ENCODE data around the gene KCNA10.

GRCh38 chr1:110483308-110483685, 35.7 kb downstream of the KCNA10 start:
- TF ChIP-seq EZH2 (IDR thresholded peaks at IDR 0.05; ENCODE audit: low read length, missing control alignments): no peak
- TF ChIP-seq, protein P1, sequence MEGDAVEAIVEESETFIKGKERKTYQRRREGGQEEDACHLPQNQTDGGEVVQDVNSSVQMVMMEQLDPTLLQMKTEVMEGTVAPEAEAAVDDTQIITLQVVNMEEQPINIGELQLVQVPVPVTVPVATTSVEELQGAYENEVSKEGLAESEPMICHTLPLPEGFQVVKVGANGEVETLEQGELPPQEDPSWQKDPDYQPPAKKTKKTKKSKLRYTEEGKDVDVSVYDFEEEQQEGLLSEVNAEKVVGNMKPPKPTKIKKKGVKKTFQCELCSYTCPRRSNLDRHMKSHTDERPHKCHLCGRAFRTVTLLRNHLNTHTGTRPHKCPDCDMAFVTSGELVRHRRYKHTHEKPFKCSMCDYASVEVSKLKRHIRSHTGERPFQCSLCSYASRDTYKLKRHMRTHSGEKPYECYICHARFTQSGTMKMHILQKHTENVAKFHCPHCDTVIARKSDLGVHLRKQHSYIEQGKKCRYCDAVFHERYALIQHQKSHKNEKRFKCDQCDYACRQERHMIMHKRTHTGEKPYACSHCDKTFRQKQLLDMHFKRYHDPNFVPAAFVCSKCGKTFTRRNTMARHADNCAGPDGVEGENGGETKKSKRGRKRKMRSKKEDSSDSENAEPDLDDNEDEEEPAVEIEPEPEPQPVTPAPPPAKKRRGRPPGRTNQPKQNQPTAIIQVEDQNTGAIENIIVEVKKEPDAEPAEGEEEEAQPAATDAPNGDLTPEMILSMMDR (conservative IDR thresholded peaks at IDR 0.05 in 1 of 2, IDR thresholded peaks at IDR 0.05 in 1 of 2; ENCODE audit: low read depth in 1 of 2, low read length in 2 of 2): no peak
